Urothelium cell line (cell line): Measurements from ENCODE around the gene CTNNB1.

Experiments used
- DNase-seq: peaks from one replicate; pipeline ENCODE4 v3.0.0; 2011; ENCODE audit warnings: low spot score, mixed read lengths
- FAIRE-seq: peaks from 2 replicates; lab custom pipeline; 2011; peaks lifted over from hg19 to GRCh38; lab: Jason Lieb, UNC

The CTNNB1 gene

GRCh38 chr3:41190509-41191284 is 8.6 kb upstream of the CTNNB1 start:
- no peak for FAIRE-seq
- DNase-seq, result no peak

- DNase-seq, result no peak
- no peak for FAIRE-seq
Measured at GRCh38 chr3:41192885-41193284, 6.4 kb upstream of the CTNNB1 start.

GRCh38 chr3:41193794-41194539 is 5.3 kb upstream of the CTNNB1 start:
- FAIRE-seq, result no peak
- DNase-seq, result no peak

- FAIRE-seq, result no peak
- DNase-seq, result no peak
Measured at GRCh38 chr3:41194701-41195100, 4.6 kb upstream of the CTNNB1 start.

GRCh38 chr3:41195946-41196345 is 3.4 kb upstream of the CTNNB1 start:
- FAIRE-seq, result no peak
- DNase-seq, result no peak

- DNase-seq (no peak), FAIRE-seq (no peak)
Measured at GRCh38 chr3:41196499-41197410, 2.5 kb upstream of the CTNNB1 start.

- DNase-seq (no peak), FAIRE-seq (no peak)
Measured at GRCh38 chr3:41198046-41198445, 1.3 kb upstream of the CTNNB1 start.

GRCh38 chr3:41198526-41198925 is 779 bp upstream of the CTNNB1 start:
- FAIRE-seq, result no peak
- DNase-seq, result no peak

- peak; percentile 59 for DNase-seq
Measured at GRCh38 chr3:41199866-41200668, 762 bp downstream of the CTNNB1 start.

GRCh38 chr3:41200669-41201021 is 1.3 kb downstream of the CTNNB1 start:
- DNase-seq, result peak; percentile 12
- no peak for FAIRE-seq

More at GRCh38 chr3:41199866-41200668, 762 bp downstream of the CTNNB1 start:
- no peak for FAIRE-seq

GRCh38 chr3:41202075-41202833 is 2.9 kb downstream of the CTNNB1 start:
- DNase-seq, result no peak
- no peak for FAIRE-seq

GRCh38 chr3:41202834-41203345 is 3.6 kb downstream of the CTNNB1 start:
- FAIRE-seq, result no peak
- DNase-seq, result peak; percentile 32

- DNase-seq, result no peak
- FAIRE-seq, result no peak
Measured at GRCh38 chr3:41204369-41204768, 5.1 kb downstream of the CTNNB1 start.

- no peak for DNase-seq
- FAIRE-seq, result no peak
Measured at GRCh38 chr3:41205591-41205990, 6.3 kb downstream of the CTNNB1 start.

- FAIRE-seq (no peak), DNase-seq (no peak)
Measured at GRCh38 chr3:41207355-41207754, 8.1 kb downstream of the CTNNB1 start.

GRCh38 chr3:41208507-41209220 is 9.4 kb downstream of the CTNNB1 start:
- DNase-seq (no peak), FAIRE-seq (no peak)

- DNase-seq (no peak), FAIRE-seq (no peak)
Measured at GRCh38 chr3:41209646-41210045, 10.3 kb downstream of the CTNNB1 start.

GRCh38 chr3:41210966-41211365 is 11.7 kb downstream of the CTNNB1 start:
- DNase-seq (no peak), FAIRE-seq (no peak)

GRCh38 chr3:41212088-41212487 is 12.8 kb downstream of the CTNNB1 start:
- FAIRE-seq (no peak), DNase-seq (no peak)
